Heart left ventricle (tissue), 13 donors: ENCODE measurements around the gene JPH2.

Experiments
- CTCF ChIP-seq, 12 donors: fragments of 200-600 bp; sonication (generic) in 4 of 12; IDR thresholded peaks; one replicate each; pipeline versions ENCODE4 v1.5.0 to v1.8.0; 2018 to 2022; ENCODE audit warnings: antibody characterized with exemption in 12 of 12, mild to moderate bottlenecking in 5 of 12
- POLR2A ChIP-seq, 2 donors: fragments of 450-650 bp; IDR thresholded peaks; one replicate each; pipeline ENCODE4 v1.6.1; 2017; ENCODE audit warnings: antibody characterized with exemption in 2 of 2, mild to moderate bottlenecking in 2 of 2, moderate library complexity in 2 of 2
- donor health status: ischemic (EF 13 %, LVEDD 7.1; RV severe dilation, severe dysfunction).
- donor health status: DM: no; HTN: yes; CAD: no.
- donor health status: DM: no; HTN: no; CAD: no.
- donor health status: ischemic (EF 25% LVEDD 6.9; RV normal size, moderate dysfunction).
- donor health status: ischemic (EF 25% LVEDD 5.7; RV mildly dilated, moderate dysfunction).
- donor health status: ischemic (EF 35%, LVEDD 5.7; RV mildly dilated, moderate dysfunction).
- donor health status: nonischemic (EF 11% LVEDD 7.7; RV severe dilation, severe dysfunction).
- donor health status: DM: yes; HTN: yes; CAD: no.
- donor health status: PGD.
- donor health status: ischemic (EF 29% LVEDD 5.4; RV normal size, mild dysfunction).
- donor health status: nonischemic (EF 23%, LVEDD 6.1; RV moderate dilation, normal function).

- no peak for TF ChIP-seq CTCF (IDR thresholded peaks at IDR 0.05)
- no peak for TF ChIP-seq POLR2A (IDR thresholded peaks at IDR 0.05)
These were observed 115.4 kb downstream of the JPH2 start for GRCh38 chr20:44071526-44072111.
